HepG2 (cell line): ENCODE results near the gene MIEF2. TPM values are rescaled to one million over a fixed set of nuclear protein-coding genes. Genes with fewer than 3 reads are reported as not detected.

ENCODE experiments used
- ATAC-seq: fragments of 200-7000 bp; cut with Tn5 transposase; 3 replicates; pipeline ENCODE4 v1.9.1; 2020; ENCODE audit warnings: mild to moderate bottlenecking, moderate library complexity
- BruUV-seq: library from RNA; stranded (reverse); fragments of 400-500 nt; replicated peaks from 2 replicates; lab custom pipeline; 2021; lab: Mats Ljungman, UMichigan
- CTCF ChIA-PET: fragments of 300-600 bp; formaldehyde crosslinking; extraction: SDS; loops from one replicate; lab custom pipeline; 2021; ENCODE audit warnings: low total read pairs, inconsistent platforms, low intra/inter-chr PET ratio; lab: Yijun Ruan, JAX
- POLR2A ChIA-PET: fragments of 350-600 bp; sonication (Branson Sonifier 250); formaldehyde crosslinking; loops from one replicate; lab custom pipeline; 2020; ENCODE audit warnings: antibody characterized with exemption, inconsistent platforms; lab: Yijun Ruan, JAX
- DNase-seq: peaks from one replicate; pipeline ENCODE4 v3.0.0-alpha.2; 2015; ENCODE audit warnings: low spot score
- FAIRE-seq: peaks from 3 replicates; lab custom pipeline; 2011; peaks lifted over from hg19 to GRCh38; lab: Jason Lieb, UNC
- H2AFZ ChIP-seq: one replicate; pipeline ENCODE4 v1.6.1; 2011; ENCODE audit warnings: low read length, inconsistent platforms
- H3K27ac ChIP-seq: fragments of 300-600 bp; 3 replicates; pipeline ENCODE4 v1.8.0; 2011; ENCODE audit warnings: mixed run types, mild to moderate bottlenecking, mixed read lengths, low read length, inconsistent platforms; ENCODE audit not compliant: insufficient read depth; ENCODE audit errors: extremely low read length
- H3K27me3 ChIP-seq, 2 experiments: fragments of 200-600 bp in 1 of 2; 2 replicates in 1 of 2; 3 replicates in 1 of 2; pipeline versions ENCODE4 v1.6.0 to v1.8.0; 2011; ENCODE audit warnings: low read length in 2 of 2, mild to moderate bottlenecking in 2 of 2, moderate library complexity in 2 of 2, inconsistent platforms in 1 of 2; ENCODE audit not compliant: insufficient read depth in 2 of 2, control insufficient read depth in 1 of 2
- H3K36me3 ChIP-seq, 2 experiments: fragments of 200-600 bp in 1 of 2; replicated peaks in 1 of 2; 2 replicates in 1 of 2; 3 replicates in 1 of 2; pipeline versions ENCODE4 v1.5.1 to v1.8.0; 2011; ENCODE audit warnings: low read length in 2 of 2, inconsistent platforms in 1 of 2; ENCODE audit not compliant: insufficient read depth in 2 of 2, control insufficient read depth in 1 of 2
- H3K4me1 ChIP-seq: 2 replicates; pipeline ENCODE4 v1.5.1; 2012; ENCODE audit warnings: low read length, inconsistent platforms; ENCODE audit not compliant: insufficient read depth
- H3K4me2 ChIP-seq: 2 replicates; pipeline ENCODE4 v1.6.0; 2011; ENCODE audit warnings: low read depth, low read length, inconsistent platforms
- H3K4me3 ChIP-seq, 3 experiments: fragments of 200-600 bp in 1 of 3; sonication (generic), shearing (Covaris generic) in 1 of 3; replicated peaks in 1 of 3; 2 replicates each; pipeline ENCODE4 v1.5.1; 2011 to 2016; ENCODE audit warnings: low read length in 3 of 3, inconsistent platforms in 2 of 3, low read depth in 2 of 3, mild to moderate bottlenecking in 2 of 3, control low read depth in 1 of 3, mixed read lengths in 1 of 3; ENCODE audit not compliant: insufficient read depth in 1 of 3
- H3K79me2 ChIP-seq: one replicate; pipeline ENCODE4 v1.6.1; 2011; ENCODE audit warnings: low read length, inconsistent platforms; ENCODE audit not compliant: insufficient read depth
- H3K9ac ChIP-seq: 2 replicates; pipeline ENCODE4 v1.6.0; 2011; ENCODE audit warnings: mild to moderate bottlenecking, low read depth, low read length, inconsistent platforms; ENCODE audit not compliant: insufficient read depth
- H3K9me3 ChIP-seq: 2 replicates; pipeline ENCODE4 v1.5.1; 2012; ENCODE audit warnings: mild to moderate bottlenecking, low read length
- H4K20me1 ChIP-seq: 2 replicates; pipeline ENCODE4 v1.6.0; 2011; ENCODE audit warnings: inconsistent platforms, mild to moderate bottlenecking, low read length, moderate library complexity; ENCODE audit not compliant: insufficient read depth
- CENPT ChIP-seq: sonication (generic); formaldehyde crosslinking; IDR thresholded peaks from 2 replicates; pipeline ENCODE4 v1.8.0; 2022; ENCODE audit warnings: low read depth, mild to moderate bottlenecking, moderate library complexity, missing genetic modification reagents
- ISX ChIP-seq: sonication (generic); formaldehyde crosslinking; conservative IDR thresholded peaks from 2 replicates; pipeline ENCODE4 v1.5.0; 2020; ENCODE audit warnings: missing genetic modification reagents
- LCORL ChIP-seq, 2 experiments: fragments of 450-650 bp in 1 of 2; sonication (generic) in 1 of 2; formaldehyde crosslinking in 1 of 2; IDR thresholded peaks; 2 replicates each; pipeline versions ENCODE4 v1.5.0 to v1.6.1; 2017 to 2020; ENCODE audit warnings: antibody characterized with exemption in 1 of 2, missing genetic modification reagents in 1 of 2
- MATR3 ChIP-seq: sonication (generic); formaldehyde crosslinking; IDR thresholded peaks from 2 replicates; pipeline ENCODE4 v1.4.0; 2020; ENCODE audit warnings: missing genetic modification reagents
- SIN3B ChIP-seq: fragments of 150-350 bp; IDR thresholded peaks from 2 replicates; pipeline ENCODE4 v1.6.1; 2014; ENCODE audit warnings: low read length
- SMAD3 ChIP-seq: sonication (generic); formaldehyde crosslinking; IDR thresholded peaks from 2 replicates; pipeline ENCODE4 v1.4.0; 2020; ENCODE audit warnings: missing genetic modification reagents
- ZBTB34 ChIP-seq: sonication (generic); formaldehyde crosslinking; IDR thresholded peaks from 2 replicates; pipeline ENCODE4 v1.8.0; 2022; ENCODE audit warnings: mild to moderate bottlenecking, missing genetic modification reagents
- ZNF225 ChIP-seq: sonication (generic); formaldehyde crosslinking; IDR thresholded peaks from 2 replicates; pipeline ENCODE4 v1.4.0; 2020; ENCODE audit warnings: mild to moderate bottlenecking, missing genetic modification reagents
- ZNF678 ChIP-seq: sonication (generic); formaldehyde crosslinking; IDR thresholded peaks from 2 replicates; pipeline ENCODE4 v1.4.0; 2020; ENCODE audit warnings: mild to moderate bottlenecking, missing genetic modification reagents
- ZNF878 ChIP-seq: sonication (generic); formaldehyde crosslinking; IDR thresholded peaks from 2 replicates; pipeline ENCODE4 v1.8.1; 2023; ENCODE audit warnings: mild to moderate bottlenecking, missing genetic modification reagents, moderate library complexity
- ZSCAN9 ChIP-seq: IDR thresholded peaks from 2 replicates; pipeline ENCODE4 v1.6.1; 2016; ENCODE audit warnings: borderline replicate concordance
- WGBS: methylation state at CpG from one replicate; pipeline ENCODE4 v1.1.6; 2017; ENCODE audit warnings: low lambda C conversion rate; 5-methylcytosine and 5-hydroxymethylcytosine counted together
- in situ Hi-C: cut with HindIII; loops from 2 replicates; pipeline ENCODE4 v1.10.0; 2017; ENCODE audit warnings: low pct_unique_long_range_greater_than_20kb; ENCODE audit not compliant: extremely low pct_ligation_motif_present
- intact Hi-C: fragments of 100-400 bp; cut with micrococcal nuclease; formaldehyde crosslinking; loops from one replicate; pipeline ENCODE4 v1.10.0; 2022; ENCODE audit not compliant: unreplicated experiment
- polyA plus RNA-seq, 8 experiments: library from polyadenylated mRNA; depleted of rRNA in 3 of 8; stranded (reverse) in 7 of 8; unstranded in 1 of 8; fragments of >200 nt; fragmentation: Illumina TruSeq in 4 of 8; extraction: Trizol in 4 of 8; gene quantifications; 2 replicates each; pipeline versions ENCODE4 v1.2.1 to v1.2.3, GENCODE V29; 2011 to 2016; ENCODE audit warnings: low read depth in 4 of 8, missing spikeins in 1 of 8, mixed read lengths in 1 of 8; ENCODE audit not compliant: insufficient read depth in 1 of 8
- total RNA-seq, 5 experiments: library from RNA; depleted of rRNA; stranded (reverse); fragments of >200 nt; fragmentation: Illumina TruSeq; extraction: Trizol; gene quantifications; 2 replicates each; pipeline ENCODE4 v1.2.3, GENCODE V29; 2016; ENCODE audit warnings: low read depth in 1 of 5

MIEF2 gene
- total and polyA plus RNA-seq, 2 of the 13 experiments (the other 11 are each of a cell fraction or from before 2014, with no cell fraction given) = 6.0 to 8.0 TPM

GRCh38 chr17:18278867-18279266 lies 18.4 kb downstream of the MIEF2 start:
- no peaks in the 10 kb centered on the region for H3K79me2 ChIP-seq
- H3K4me3 ChIP-seq = no peak overlapping the region
- CTCF ChIA-PET = no interaction called here
- no peak overlapping the region for H3K27ac ChIP-seq
- DNase-seq = no peak
- TF ChIP-seq SMAD3 = no peak
- TF ChIP-seq ISX (CRISPR knock-in tag) = no peak
- no peak for TF ChIP-seq SIN3B
- TF ChIP-seq ZNF225 = no peak
- TF ChIP-seq ZNF678 (CRISPR knock-in tag) = no peak
- no peak for TF ChIP-seq CENPT (CRISPR knock-in tag)
- no peak for TF ChIP-seq LCORL (IDR thresholded peaks at IDR 0.05)
- TF ChIP-seq LCORL (CRISPR knock-in tag; IDR thresholded peaks at IDR 0.05) = no peak
- TF ChIP-seq ZBTB34 (CRISPR knock-in tag) = no peak
- TF ChIP-seq ZNF878 (CRISPR knock-in tag) = no peak
- TF ChIP-seq ZSCAN9 (CRISPR knock-in tag) = no peak
- no peak for TF ChIP-seq MATR3
- in situ Hi-C loops (no loop called here), intact Hi-C loops (no loop called here)
- H2AFZ ChIP-seq = no peak overlapping the region
- no peak for FAIRE-seq
- peaks cover 39 to 73% of the 10 kb centered on the region in 2 experiments for H3K36me3 ChIP-seq
- ATAC-seq = no peak
- WGBS = 95% methylated on average over 3 of the region's 3 CpGs
- no peaks in the 10 kb centered on the region for H4K20me1 ChIP-seq
- no peaks in the 10 kb centered on the region for H3K27me3 ChIP-seq
- no peak overlapping the region for H3K4me2 ChIP-seq
- POLR2A ChIA-PET = no interaction called here
- H3K9me3 ChIP-seq = no peaks in the 10 kb centered on the region
- no peak overlapping the region for H3K9ac ChIP-seq
- no peaks in the 10 kb centered on the region for H3K4me1 ChIP-seq
- no TSS peak for BruUV-seq
